ENCODE results near the gene DRAP1.

GRCh38 chr11:65947603-65948125 lies 28.4 kb downstream of the DRAP1 start:
- TF ChIP-seq EZH2 (IDR thresholded peaks at IDR 0.05; ENCODE audit: insufficient read depth, low read length) = no peak
- TF ChIP-seq, protein P1, sequence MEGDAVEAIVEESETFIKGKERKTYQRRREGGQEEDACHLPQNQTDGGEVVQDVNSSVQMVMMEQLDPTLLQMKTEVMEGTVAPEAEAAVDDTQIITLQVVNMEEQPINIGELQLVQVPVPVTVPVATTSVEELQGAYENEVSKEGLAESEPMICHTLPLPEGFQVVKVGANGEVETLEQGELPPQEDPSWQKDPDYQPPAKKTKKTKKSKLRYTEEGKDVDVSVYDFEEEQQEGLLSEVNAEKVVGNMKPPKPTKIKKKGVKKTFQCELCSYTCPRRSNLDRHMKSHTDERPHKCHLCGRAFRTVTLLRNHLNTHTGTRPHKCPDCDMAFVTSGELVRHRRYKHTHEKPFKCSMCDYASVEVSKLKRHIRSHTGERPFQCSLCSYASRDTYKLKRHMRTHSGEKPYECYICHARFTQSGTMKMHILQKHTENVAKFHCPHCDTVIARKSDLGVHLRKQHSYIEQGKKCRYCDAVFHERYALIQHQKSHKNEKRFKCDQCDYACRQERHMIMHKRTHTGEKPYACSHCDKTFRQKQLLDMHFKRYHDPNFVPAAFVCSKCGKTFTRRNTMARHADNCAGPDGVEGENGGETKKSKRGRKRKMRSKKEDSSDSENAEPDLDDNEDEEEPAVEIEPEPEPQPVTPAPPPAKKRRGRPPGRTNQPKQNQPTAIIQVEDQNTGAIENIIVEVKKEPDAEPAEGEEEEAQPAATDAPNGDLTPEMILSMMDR (IDR thresholded peaks at IDR 0.05; ENCODE audit: insufficient read depth, low read depth, low read length) = no peak
